SK-N-SH (cell line): ENCODE data around the gene ATE1. TPM values are rescaled to one million over a fixed set of nuclear protein-coding genes. Genes with fewer than 3 reads are reported as not detected.

Experiments used
- CTCF ChIA-PET: fragments of 300-600, 350-600 bp; formaldehyde crosslinking; extraction: SDS; loops from one replicate; lab custom pipeline; 2021; lab: Yijun Ruan, JAX
- POLR2A ChIA-PET: fragments of 350-600 bp; sonication (Branson Sonifier 250); formaldehyde crosslinking; extraction: SDS; loops from one replicate; lab custom pipeline; 2020; ENCODE audit warnings: antibody characterized with exemption, inconsistent platforms; lab: Yijun Ruan, JAX
- DNase-seq: peaks from one replicate; pipeline ENCODE4 v3.0.0; 2012
- H2AFZ ChIP-seq: fragments of 200-600 bp; sonication (generic); 2 replicates; pipeline ENCODE4 v1.8.1; 2016; ENCODE audit warnings: antibody characterized with exemption, mild to moderate bottlenecking, low read depth
- H3F3A ChIP-seq: fragments of 200-600 bp; sonication (generic); replicated peaks from 2 replicates; pipeline ENCODE3; 2016; ENCODE audit warnings: antibody characterized with exemption, mild to moderate bottlenecking; ENCODE audit not compliant: insufficient read depth
- H3K27ac ChIP-seq, 2 experiments: fragments of 200-500 bp in 1 of 2; fragments of 200-600 bp in 1 of 2; sonication (Bioruptor generic) in 1 of 2; sonication (generic), shearing (Covaris generic) in 1 of 2; 2 replicates each; pipeline versions ENCODE4 v1.5.1 to v1.6.1; 2014 to 2016; ENCODE audit warnings: low read depth in 2 of 2, inconsistent platforms in 1 of 2, low read length in 1 of 2, mild to moderate bottlenecking in 1 of 2, mixed read lengths in 1 of 2
- H3K27me3 ChIP-seq: fragments of 200-600 bp; sonication (generic), shearing (Covaris generic); 2 replicates; pipeline ENCODE4 v1.6.1; 2016; ENCODE audit warnings: mixed run types; ENCODE audit not compliant: insufficient read depth
- H3K36me3 ChIP-seq, 2 experiments: fragments of 200-500 bp in 1 of 2; fragments of 200-600 bp in 1 of 2; sonication (Bioruptor generic) in 1 of 2; sonication (generic) in 1 of 2; replicated peaks in 1 of 2; 2 replicates each; pipeline versions ENCODE3 to v1.5.1; 2014 to 2016; ENCODE audit warnings: low read length in 1 of 2, mild to moderate bottlenecking in 1 of 2; ENCODE audit not compliant: insufficient read depth in 2 of 2, control insufficient read depth in 1 of 2
- H3K4me1 ChIP-seq, 2 experiments: fragments of 200-500 bp in 1 of 2; fragments of 200-600 bp in 1 of 2; sonication (Bioruptor generic) in 1 of 2; sonication (generic), shearing (Covaris generic) in 1 of 2; 2 replicates each; pipeline versions ENCODE4 v1.5.1 to v1.6.1; 2014 to 2016; ENCODE audit warnings: low read depth in 1 of 2, low read length in 1 of 2, mixed run types in 1 of 2; ENCODE audit not compliant: insufficient read depth in 2 of 2, control insufficient read depth in 1 of 2
- H3K4me2 ChIP-seq: fragments of 200-600 bp; sonication (generic), shearing (Covaris generic); 2 replicates; pipeline ENCODE4 v1.6.1; 2017; ENCODE audit warnings: mixed run types
- H3K4me3 ChIP-seq, 2 experiments: fragments of 200-500 bp in 1 of 2; fragments of 200-600 bp in 1 of 2; sonication (Bioruptor generic) in 1 of 2; sonication (generic), shearing (Covaris generic) in 1 of 2; 2 replicates each; pipeline versions ENCODE4 v1.5.1 to v1.8.1; 2014 to 2016; ENCODE audit warnings: low read depth in 2 of 2, inconsistent platforms in 1 of 2, low read length in 1 of 2, mild to moderate bottlenecking in 1 of 2, mixed read lengths in 1 of 2, moderate library complexity in 1 of 2
- H3K79me2 ChIP-seq: fragments of 200-600 bp; sonication (generic); 2 replicates; pipeline ENCODE4 v1.8.1; 2017; ENCODE audit warnings: mild to moderate bottlenecking; ENCODE audit not compliant: insufficient read depth
- H3K9ac ChIP-seq: fragments of 200-600 bp; sonication (generic); 2 replicates; pipeline ENCODE4 v1.6.1; 2017; ENCODE audit warnings: mixed run types
- H3K9me2 ChIP-seq: fragments of 200-600 bp; sonication (generic); 2 replicates; pipeline ENCODE4 v1.6.1; 2017; ENCODE audit warnings: mixed run types
- H3K9me3 ChIP-seq: fragments of 200-600 bp; sonication (generic); 2 replicates; pipeline ENCODE4 v1.6.1; 2017; ENCODE audit warnings: mixed run types, mild to moderate bottlenecking, moderate library complexity
- H4K20me1 ChIP-seq: fragments of 200-600 bp; sonication (generic); 2 replicates; pipeline ENCODE4 v1.6.1; 2017; ENCODE audit warnings: mild to moderate bottlenecking, mixed run types; ENCODE audit not compliant: insufficient read depth
- ELF1 ChIP-seq: IDR thresholded peaks from 2 replicates; pipeline ENCODE4 v1.4.0; 2012
- EZH2phosphoT487 ChIP-seq: fragments of 200-600 bp; sonication (generic); IDR thresholded peaks from 2 replicates; pipeline ENCODE4 v1.6.1; 2017; ENCODE audit warnings: low read depth, mixed run types, mild to moderate bottlenecking, antibody characterized with exemption, moderate library complexity, borderline replicate concordance
- FOSL2 ChIP-seq: IDR thresholded peaks from 2 replicates; pipeline ENCODE4 v1.4.0; 2012; ENCODE audit warnings: low read depth, mild to moderate bottlenecking, moderate library complexity, borderline replicate concordance
- FOXJ3 ChIP-seq: sonication (generic); formaldehyde crosslinking; IDR thresholded peaks from 2 replicates; pipeline ENCODE4 v1.5.1; 2020; ENCODE audit warnings: mild to moderate bottlenecking, missing genetic modification reagents
- FOXM1 ChIP-seq: IDR thresholded peaks from 2 replicates; pipeline ENCODE4 v1.4.0; 2012; ENCODE audit warnings: low read depth, mild to moderate bottlenecking
- GATA2 ChIP-seq: sonication (generic); formaldehyde crosslinking; IDR thresholded peaks from 2 replicates; pipeline ENCODE4 v1.5.0; 2020; ENCODE audit warnings: mild to moderate bottlenecking, missing genetic modification reagents
- JUND ChIP-seq: IDR thresholded peaks from 2 replicates; pipeline ENCODE4 v1.4.0; 2012
- NFIC ChIP-seq: IDR thresholded peaks from 2 replicates; pipeline ENCODE4 v1.4.0; 2012; ENCODE audit warnings: borderline replicate concordance
- SIN3A ChIP-seq: IDR thresholded peaks from 2 replicates; pipeline ENCODE4 v1.6.1; 2012; ENCODE audit warnings: low read depth, mild to moderate bottlenecking, low read length, moderate library complexity, borderline replicate concordance
- SMC3 ChIP-seq: IDR thresholded peaks from 2 replicates; pipeline ENCODE4 v1.6.1; 2012; ENCODE audit warnings: low read depth, low read length, improper control_type of control experiment
- TAF1 ChIP-seq: IDR thresholded peaks from 2 replicates; pipeline ENCODE4 v1.6.1; 2012; ENCODE audit warnings: low read depth, mild to moderate bottlenecking, low read length, moderate library complexity, borderline replicate concordance
- YY1 ChIP-seq: IDR thresholded peaks from 2 replicates; pipeline ENCODE4 v1.4.0; 2012; ENCODE audit warnings: low read depth, mild to moderate bottlenecking
- WGBS: methylation state at CpG from one replicate; pipeline ENCODE4 v1.1.6; 2017; ENCODE audit warnings: low lambda C conversion rate; 5-methylcytosine and 5-hydroxymethylcytosine counted together
- polyA plus RNA-seq, 3 experiments: library from polyadenylated mRNA; depleted of rRNA; stranded (reverse); fragments of >200 nt; gene quantifications; 2 replicates each; pipeline ENCODE4 v1.2.3, GENCODE V29; 2012
- TF ChIP-seq, protein P1 (sequence below): fragments of 150-350 bp; IDR thresholded peaks from 2 replicates; pipeline ENCODE4 v1.6.1; 2017; ENCODE audit warnings: antibody characterized with exemption, low read length, low read depth, borderline replicate concordance
- TF ChIP-seq, protein P2 (sequence below): fragments of 200-600 bp; sonication (generic); IDR thresholded peaks from 2 replicates; pipeline ENCODE4 v1.6.1; 2017; ENCODE audit warnings: antibody characterized with exemption, mild to moderate bottlenecking, moderate library complexity
- TF ChIP-seq, protein P3 (sequence below): IDR thresholded peaks from 2 replicates; pipeline ENCODE4; 2012
- TF ChIP-seq, protein P4 (sequence below): IDR thresholded peaks from 2 replicates; pipeline ENCODE4 v1.4.0; 2012; ENCODE audit warnings: low read depth
- TF ChIP-seq, protein P5 (sequence below): IDR thresholded peaks from 2 replicates; pipeline ENCODE4 v1.4.0; 2012; ENCODE audit warnings: low read depth, borderline replicate concordance

ATE1 gene
- polyA plus RNA-seq, 1 of the 3 experiments (the other 2 are of a cell fraction): 6.3 TPM

DNA sequence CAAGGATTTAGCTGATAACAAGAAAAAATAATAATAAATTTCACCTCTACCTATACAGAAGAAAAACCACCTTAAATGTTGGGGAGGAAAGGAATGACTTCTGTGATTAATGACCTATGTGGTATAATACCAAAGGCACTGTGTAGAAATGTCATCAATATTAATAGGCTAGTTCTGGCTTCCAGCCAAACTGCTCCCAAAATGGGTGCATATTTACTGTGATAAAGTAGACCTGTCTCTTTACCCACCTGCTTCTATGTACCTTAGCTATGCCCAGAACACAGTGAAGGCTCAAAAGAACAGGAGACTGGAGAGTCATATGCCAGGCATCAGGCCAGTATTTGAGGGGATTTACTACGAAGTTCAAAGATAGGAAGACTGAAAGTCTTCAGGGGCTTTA, 76.0 kb downstream of the ATE1 start (continued):
- TF ChIP-seq, protein P1, sequence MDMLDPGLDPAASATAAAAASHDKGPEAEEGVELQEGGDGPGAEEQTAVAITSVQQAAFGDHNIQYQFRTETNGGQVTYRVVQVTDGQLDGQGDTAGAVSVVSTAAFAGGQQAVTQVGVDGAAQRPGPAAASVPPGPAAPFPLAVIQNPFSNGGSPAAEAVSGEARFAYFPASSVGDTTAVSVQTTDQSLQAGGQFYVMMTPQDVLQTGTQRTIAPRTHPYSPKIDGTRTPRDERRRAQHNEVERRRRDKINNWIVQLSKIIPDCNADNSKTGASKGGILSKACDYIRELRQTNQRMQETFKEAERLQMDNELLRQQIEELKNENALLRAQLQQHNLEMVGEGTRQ: no peak
- no peak for TF ChIP-seq ELF1
- no peak for TF ChIP-seq YY1
- TF ChIP-seq GATA2: no peak
- TF ChIP-seq, protein P2, sequence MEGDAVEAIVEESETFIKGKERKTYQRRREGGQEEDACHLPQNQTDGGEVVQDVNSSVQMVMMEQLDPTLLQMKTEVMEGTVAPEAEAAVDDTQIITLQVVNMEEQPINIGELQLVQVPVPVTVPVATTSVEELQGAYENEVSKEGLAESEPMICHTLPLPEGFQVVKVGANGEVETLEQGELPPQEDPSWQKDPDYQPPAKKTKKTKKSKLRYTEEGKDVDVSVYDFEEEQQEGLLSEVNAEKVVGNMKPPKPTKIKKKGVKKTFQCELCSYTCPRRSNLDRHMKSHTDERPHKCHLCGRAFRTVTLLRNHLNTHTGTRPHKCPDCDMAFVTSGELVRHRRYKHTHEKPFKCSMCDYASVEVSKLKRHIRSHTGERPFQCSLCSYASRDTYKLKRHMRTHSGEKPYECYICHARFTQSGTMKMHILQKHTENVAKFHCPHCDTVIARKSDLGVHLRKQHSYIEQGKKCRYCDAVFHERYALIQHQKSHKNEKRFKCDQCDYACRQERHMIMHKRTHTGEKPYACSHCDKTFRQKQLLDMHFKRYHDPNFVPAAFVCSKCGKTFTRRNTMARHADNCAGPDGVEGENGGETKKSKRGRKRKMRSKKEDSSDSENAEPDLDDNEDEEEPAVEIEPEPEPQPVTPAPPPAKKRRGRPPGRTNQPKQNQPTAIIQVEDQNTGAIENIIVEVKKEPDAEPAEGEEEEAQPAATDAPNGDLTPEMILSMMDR: no peak

DNA sequence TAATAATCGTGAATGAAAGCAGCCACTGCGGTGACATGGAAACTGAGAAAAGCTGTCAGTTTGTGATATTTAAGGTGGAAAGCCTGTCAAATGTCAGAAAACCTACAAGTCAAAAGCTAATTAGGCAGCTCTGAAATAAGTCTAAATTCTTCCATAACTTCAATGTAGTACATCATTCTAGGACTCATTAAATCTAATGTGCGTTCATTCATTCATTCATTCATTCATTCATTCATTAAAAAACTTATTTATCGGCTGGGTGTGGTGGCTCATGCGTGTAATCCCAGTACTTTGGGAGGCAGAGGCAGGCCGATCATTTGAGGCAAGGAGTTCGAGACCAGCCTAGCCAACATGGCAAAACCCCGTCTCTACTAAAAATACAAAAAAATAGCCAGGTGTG, 79.7 kb downstream of the ATE1 start:
- WGBS: 97% methylated on average over 8 of the region's 8 CpGs
- CTCF ChIA-PET: interaction anchor here (0.6 to 1.1 kb wide), 3 partner anchors 25 to 273 kb away, joined by 3 to 4 read pairs (median 3); no protein-coding TSS in a partner anchor
- Histone ChIP-seq H3K4me1 (no peaks in the 10 kb centered on the region), H3K4me3 (no peak overlapping the region), H2AFZ (no peak overlapping the region)
- TF ChIP-seq, protein P3, sequence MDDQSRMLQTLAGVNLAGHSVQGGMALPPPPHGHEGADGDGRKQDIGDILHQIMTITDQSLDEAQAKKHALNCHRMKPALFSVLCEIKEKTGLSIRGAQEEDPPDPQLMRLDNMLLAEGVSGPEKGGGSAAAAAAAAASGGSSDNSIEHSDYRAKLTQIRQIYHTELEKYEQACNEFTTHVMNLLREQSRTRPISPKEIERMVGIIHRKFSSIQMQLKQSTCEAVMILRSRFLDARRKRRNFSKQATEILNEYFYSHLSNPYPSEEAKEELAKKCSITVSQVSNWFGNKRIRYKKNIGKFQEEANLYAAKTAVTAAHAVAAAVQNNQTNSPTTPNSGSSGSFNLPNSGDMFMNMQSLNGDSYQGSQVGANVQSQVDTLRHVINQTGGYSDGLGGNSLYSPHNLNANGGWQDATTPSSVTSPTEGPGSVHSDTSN: no peak
- TF ChIP-seq, protein P4, sequence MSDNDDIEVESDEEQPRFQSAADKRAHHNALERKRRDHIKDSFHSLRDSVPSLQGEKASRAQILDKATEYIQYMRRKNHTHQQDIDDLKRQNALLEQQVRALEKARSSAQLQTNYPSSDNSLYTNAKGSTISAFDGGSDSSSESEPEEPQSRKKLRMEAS: no peak
- no peak for TF ChIP-seq FOXJ3 (CRISPR knock-in tag)
- TF ChIP-seq TAF1: no peak
- no peak for TF ChIP-seq FOSL2
- TF ChIP-seq EZH2phosphoT487: no peak
- TF ChIP-seq, all 33 proteins: peak for 0
- Histone ChIP-seq H4K20me1 (no peaks in the 10 kb centered on the region), H3K9ac (no peak overlapping the region), H3K79me2 (no peaks in the 10 kb centered on the region), H3K27ac (no peak overlapping the region), H3F3A (no peaks in the 10 kb centered on the region), H3K9me2 (no peaks in the 10 kb centered on the region), H3K4me2 (no peak overlapping the region), H3K27me3 (no peaks in the 10 kb centered on the region), H3K36me3 (peaks cover 14% of the 10 kb centered on the region in 2 experiments), H3K9me3 (no peaks in the 10 kb centered on the region)
- no peak for DNase-seq
- POLR2A ChIA-PET: interaction anchor here (1.1 kb wide), 1 partner anchor 73 kb away, joined by 3 read pairs; no protein-coding TSS in a partner anchor

DNA sequence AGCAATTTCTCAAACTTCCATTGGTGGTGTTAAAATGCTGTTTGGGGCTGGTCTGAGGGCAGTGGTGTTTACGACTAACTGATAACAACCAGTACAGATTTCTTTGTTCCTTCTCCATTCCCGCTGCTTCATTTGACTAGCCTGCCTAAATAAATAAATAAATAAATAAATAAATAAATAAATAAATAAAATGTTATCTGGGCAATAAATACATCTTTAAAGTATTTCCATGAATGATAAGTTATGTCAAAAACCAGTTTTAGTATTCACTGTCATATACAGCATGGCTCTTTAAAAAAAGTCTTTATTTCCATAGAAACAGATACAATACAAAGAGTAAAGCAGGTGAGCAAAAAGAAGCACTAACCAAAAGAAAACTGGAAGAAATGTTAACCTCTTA, 81.3 kb downstream of the ATE1 start:
- Histone ChIP-seq H3K4me2 (no peak overlapping the region), H3K79me2 (no peaks in the 10 kb centered on the region), H3K27ac (no peak overlapping the region), H3K4me1 (no peaks in the 10 kb centered on the region), H3K9me3 (no peaks in the 10 kb centered on the region), H4K20me1 (no peaks in the 10 kb centered on the region), H2AFZ (no peak overlapping the region), H3F3A (no peaks in the 10 kb centered on the region), H3K27me3 (no peaks in the 10 kb centered on the region), H3K9me2 (no peaks in the 10 kb centered on the region), H3K36me3 (peaks cover 14% of the 10 kb centered on the region in 2 experiments), H3K4me3 (no peak overlapping the region), H3K9ac (no peak overlapping the region)
- ChIA-PET CTCF (no interaction called here), POLR2A (no interaction called here)
- WGBS: 97% methylated on average over 2 of the region's 2 CpGs
- DNase-seq: no peak
- TF ChIP-seq JUND (no peak), FOXJ3 (CRISPR knock-in tag) (no peak), FOXM1 (no peak), NFIC (no peak), TAF1 (no peak), SIN3A (no peak), SMC3 (no peak)
- TF ChIP-seq, protein P5, sequence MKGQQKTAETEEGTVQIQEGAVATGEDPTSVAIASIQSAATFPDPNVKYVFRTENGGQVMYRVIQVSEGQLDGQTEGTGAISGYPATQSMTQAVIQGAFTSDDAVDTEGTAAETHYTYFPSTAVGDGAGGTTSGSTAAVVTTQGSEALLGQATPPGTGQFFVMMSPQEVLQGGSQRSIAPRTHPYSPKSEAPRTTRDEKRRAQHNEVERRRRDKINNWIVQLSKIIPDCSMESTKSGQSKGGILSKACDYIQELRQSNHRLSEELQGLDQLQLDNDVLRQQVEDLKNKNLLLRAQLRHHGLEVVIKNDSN: no peak
- TF ChIP-seq, protein P1: no peak
- TF ChIP-seq, protein P4: no peak
